Cerebellar nuclear complex (tissue), 1 donor: Measurements from ENCODE around the gene PITX2.
"Not testable (repeated sequence)": the region's sequence is repeated elsewhere in the genome, so short reads cannot be mapped to it uniquely, and the experiment has no call there.

Experiments
- DNase-seq, 2 experiments: peaks; one replicate each; lab custom pipeline; 2025; lab: John Stamatoyannopoulos, UW

PITX2 gene

DNA sequence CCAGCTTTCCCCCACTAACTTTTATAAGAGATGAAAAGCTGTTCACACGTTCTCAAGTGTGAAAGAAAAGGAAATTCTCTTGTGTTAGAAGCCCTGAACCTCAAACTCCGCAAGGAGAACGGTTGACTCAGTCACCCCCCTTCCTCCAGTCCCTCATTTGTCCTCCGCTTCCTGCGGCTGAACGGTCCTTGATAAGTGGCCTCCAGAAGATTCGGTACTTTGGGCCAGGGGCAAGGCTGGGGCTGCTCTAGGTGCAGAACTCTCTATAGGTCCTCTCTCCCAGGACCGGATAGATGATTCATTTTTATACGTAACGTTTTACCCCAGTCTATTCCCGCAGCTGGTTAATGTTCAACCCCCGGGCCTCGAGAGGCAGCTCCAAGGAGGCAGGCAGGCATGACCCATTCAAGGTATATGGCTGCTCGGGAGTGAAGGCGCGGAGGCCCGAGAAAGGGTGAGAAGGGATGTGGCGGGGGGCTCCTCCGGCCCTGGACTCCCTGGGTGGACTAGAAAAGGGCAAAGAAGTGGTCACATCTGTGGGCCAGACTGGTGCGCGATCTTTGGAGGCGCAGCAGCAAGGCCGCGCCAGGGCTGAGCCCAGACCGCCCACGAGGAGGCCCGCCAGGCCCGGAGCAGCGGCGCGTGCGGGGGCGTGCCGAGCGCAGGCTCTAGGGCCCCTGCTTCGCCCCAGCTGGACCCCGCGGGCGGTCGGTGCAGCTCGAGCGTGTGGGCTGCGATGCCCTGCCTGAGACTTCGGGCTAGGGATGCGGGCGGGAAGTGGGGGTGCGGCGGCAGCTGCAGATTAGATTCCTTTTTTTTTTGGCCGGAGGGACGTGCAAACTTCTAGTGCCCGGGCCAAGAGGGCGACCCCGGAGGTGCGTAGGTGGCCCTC lies 11.7 kb downstream of the PITX2 start:
- DNase-seq, result no peak

DNA sequence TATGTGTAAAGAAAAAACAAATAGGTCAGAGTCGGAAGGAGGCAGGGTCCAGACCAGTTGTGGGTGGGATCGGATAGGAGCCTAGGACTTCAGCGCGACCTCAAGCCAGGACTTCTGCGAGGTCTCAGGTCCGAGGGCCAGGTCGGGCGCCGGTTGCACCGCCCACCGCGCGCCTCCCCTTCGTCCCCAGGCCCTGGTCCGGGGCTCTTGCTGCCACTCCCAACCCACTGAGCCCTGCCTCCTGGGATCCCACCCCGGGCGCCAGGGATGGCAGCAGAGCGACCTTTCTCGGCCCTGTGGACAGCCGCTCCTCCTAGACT lies 12.3 kb downstream of the PITX2 start:
- no peak for DNase-seq

DNA sequence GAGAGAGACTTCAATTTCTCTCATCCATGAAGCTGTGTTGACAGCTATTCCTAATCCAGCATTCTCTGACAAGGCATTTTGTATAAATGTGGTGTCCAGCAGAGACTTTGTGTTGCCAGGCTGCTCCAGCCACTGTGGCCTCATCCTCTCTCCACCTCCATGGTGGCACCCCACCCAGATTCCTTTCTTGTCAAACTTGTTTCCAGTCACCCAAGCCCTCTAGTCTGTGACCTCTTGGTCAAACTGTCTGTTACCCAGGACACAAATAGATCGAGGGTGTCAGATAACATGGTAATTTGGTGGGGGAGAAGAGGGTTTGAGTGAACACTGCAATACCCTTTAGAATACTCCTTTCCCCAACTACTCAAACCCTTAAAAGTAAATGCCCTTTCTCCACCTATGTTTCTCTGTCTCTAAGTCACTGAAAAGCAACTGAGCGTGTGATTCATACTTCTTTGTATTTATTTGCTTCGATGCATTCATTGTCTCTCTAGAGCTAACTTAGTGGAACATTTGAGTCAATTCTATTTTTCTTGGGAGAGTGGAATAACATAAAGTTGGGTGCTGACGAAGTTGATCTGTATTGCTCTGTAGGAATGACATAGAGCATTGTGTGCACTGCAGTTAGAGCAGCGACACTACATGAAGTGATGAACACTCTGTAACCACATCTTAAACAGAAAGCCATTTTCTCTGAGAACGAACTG lies 13.7 kb downstream of the PITX2 start:
- no peak for DNase-seq

DNA sequence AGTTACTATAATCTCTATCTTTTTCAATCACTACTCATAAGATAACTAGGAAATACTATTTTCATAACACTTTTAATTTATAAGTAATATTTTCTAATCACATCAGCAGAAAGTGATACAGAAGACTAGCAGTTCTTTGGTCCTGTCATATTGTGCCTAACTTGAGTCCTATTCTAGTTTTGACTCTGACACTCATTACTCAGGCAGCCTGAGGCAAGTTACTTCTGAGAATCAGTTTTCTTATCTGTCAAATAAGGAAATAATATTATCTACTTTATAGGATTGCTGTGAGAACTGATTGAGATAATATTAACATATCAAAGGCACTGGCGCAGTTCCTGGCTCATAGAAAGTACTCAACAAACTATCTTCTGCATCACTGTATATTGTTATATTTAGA lies 17.8 kb downstream of the PITX2 start:
- no peak for DNase-seq

DNA sequence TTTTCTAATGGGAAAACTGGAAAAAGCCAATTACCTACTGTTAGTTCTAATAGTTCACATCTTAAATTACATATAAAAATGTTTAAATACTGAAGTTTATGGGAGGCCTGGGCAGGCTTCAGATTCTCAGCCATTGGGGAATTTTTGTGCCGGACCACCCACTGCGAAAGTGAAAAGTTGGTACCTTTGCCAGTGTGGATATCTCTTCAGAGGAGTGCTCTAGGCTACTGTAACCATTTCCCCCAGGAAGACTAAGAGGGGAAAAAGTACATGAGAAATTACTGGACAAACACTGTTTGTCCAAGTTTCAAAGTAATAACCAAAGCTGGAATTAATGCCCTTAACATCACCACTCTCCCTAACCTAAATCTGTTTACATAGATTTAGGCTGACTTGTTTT lies 20.8 kb downstream of the PITX2 start:
- no peak for DNase-seq

DNA sequence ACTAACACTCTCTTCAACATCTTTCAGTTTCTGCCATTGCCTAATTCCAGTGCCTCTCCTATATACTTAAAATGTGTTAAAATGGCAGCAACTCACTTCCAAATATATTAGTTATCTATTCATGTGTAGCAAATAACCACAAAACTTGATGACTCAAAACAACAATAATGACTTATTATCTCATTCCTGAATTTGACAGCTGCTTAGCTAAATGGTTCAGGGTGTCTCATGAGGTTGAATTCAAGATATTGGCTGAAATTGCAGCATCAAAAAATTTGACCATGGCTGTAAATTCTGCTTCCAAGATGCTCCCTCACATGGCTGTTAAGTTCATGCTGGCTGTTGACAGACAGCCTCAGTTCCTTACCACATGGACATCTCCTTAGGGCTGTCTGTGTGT lies 25.3 kb downstream of the PITX2 start:
- no peak for DNase-seq

DNA sequence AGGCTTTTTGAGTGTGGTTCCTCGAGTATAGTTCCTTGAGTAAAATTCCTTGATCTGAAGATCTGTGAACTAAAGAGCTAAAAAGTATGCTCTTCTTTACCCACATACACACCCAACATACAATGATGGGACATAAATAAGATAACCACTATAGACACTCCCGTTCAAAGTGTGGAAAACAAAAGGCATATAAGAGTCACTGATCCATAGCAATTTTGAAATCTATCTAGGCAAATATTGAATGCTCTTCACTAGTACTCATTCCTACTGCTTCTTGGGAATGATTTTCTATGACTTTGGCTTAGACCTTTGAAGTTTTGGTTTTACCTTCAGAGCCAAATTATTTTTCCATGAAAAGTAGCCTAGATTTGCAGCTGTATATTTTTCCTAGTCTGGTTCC lies 26.4 kb downstream of the PITX2 start:
- DNase-seq, result no peak

DNA sequence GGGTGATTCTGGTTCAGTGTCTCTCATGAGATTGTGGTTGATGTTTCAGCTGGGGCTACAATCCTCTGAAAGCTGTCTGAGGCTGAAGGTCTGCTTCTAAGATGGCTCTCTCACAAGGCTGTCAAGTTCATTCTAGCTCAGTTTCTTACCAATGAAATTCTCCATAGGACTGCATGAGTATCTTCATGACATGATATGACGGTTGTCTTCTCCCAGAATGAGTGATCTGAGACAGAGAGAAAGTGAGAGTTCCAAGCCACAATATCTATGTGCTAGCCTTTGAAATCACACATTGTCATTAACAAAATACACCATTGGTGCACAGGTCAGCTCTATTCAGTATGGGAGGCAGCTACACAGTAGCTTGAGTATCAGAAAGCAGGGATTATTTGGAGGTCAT lies 27.3 kb downstream of the PITX2 start:
- DNase-seq, result no peak

DNA sequence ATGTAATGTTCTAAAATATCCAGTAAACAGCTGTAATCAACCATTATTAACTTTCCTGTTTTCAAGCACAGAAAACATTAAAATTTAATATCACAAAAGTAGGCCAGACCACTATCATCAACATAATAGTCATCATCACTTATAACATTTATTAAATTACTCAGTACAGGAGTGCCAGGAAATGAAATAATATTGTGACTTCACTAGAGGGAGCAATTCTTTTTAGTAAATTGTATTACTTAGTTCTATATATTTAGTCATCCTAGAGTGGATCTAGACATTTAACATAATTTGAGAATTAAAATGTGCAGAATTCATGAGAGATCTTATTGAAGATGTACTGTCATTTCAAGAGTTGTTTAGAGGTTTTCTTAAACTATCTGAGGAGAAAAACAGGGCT lies 33.6 kb downstream of the PITX2 start:
- no peak for DNase-seq

DNA sequence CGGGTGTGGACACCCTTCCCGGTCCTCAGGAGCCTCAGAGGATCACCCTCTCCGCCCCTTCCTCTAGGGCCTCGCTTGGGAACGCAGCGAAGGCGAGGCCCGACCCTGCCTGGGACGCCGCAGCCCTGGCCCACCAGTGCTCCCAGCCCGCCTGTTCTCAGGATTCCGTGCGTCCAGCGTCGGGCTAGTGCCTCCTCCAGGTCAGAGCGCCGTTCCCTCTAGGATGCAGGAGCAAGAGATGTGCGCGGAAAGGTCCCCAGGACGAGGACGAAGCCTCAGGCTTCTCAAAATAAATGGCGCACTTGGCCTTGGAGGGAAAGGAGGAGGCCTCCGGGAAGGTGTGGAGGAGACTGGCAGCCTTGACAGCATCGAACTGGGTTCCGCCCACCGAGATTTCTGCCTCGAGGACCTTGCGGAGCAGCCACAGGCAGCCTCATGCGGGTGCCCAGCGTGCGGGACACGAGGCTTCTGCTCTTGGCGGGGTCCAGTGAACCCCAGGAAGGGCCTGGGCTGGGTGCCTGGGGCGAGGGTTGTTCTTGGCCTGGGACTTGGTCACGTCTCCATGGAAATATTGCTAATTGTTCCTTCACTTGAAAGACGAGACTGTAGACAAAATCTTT lies 35.1 kb downstream of the PITX2 start:
- DNase-seq, result no peak

DNA sequence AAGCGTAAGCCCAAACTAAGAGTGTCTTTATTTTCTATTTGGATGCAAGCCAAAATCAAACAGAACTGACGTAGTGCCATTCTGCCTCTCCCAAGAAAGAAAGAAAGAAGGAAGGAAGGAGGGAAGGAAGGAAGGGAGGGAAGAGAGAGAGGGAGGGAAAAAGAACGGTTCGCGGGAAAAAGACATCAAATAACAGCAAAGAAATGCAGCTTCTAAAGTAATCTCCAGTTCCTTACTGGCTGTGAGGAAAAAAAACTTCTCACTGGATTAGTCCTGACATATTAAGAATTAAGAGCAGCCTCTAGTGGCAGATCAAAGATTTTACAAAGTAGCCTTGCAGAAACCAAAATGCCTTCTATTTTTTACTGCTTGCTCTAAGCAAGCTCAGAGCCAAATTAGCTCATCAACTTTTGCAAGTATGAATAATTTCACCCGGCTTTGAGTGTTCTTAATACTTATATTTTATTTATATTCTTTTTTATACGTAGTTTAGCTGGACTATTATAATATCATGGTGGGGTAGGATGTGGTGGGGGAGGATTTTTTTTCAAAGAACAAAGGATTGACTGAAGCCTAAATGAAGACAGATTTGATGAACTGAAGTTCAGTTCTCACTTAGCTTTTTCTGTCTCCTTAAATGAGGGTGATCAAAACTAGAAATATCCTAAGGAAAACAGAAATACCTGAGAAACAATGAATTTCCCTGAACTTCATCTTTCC lies 36.6 kb downstream of the PITX2 start:
- no peak for DNase-seq

DNA sequence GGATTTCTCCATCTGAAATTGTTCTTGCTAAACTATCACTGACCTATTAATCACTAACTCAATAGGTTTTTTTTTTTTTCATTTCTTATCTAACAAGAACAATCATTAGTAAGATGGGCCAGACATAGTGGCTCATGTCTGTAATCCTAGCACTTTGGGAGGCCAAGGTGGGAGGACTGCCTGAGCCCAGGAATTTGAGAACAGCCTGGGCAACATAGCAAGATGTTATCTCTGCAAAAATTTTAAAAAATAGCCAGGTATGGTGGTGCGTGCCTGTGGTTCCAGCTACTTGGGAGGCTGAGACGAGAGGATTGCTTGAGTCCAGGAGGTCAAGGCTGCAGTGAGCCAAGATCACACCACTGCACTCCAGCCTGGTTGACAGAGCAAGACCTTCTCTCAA lies 46.2 kb downstream of the PITX2 start:
- DNase-seq, result not testable (repeated sequence)
